GM18499 (cell line): ENCODE results near the gene CCDC158.

Experiments used
- ATAC-seq: cut with Tn5 transposase; IDR thresholded peaks from one replicate; pipeline ENCODE4 v1.9.1; 2021; ENCODE audit warnings: moderate number of reproducible peaks; ENCODE audit not compliant: insufficient read depth, unreplicated experiment

Gene CCDC158

DNA sequence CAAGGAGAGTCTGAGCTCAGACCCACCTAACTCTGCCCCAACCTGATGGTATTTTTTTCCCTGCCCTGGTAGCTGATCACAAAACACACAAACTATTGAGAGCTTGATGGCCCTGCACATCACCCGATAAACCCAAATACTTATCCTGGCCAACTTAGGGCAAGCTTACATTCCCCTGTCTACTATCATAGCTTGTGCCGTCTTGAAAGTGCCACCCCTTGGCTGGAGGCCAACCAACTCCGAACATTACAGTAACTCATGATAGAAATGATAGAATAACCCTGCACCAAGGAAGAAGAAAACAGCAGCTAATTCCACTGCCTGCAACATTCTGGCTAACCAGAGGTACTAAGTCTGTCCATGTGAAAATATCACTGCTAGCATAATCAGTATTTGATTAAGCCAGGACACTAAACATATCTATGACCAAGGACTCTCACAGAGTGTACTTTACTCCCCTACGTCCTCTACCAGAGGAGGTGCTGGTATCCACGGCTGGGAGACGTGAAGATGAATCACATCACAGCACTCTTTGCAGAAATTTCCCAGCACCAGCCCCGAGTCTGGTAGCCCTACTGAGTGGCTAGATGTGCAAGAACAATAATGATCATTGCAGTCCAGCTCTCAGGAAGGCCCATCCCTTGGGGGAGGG, 105.5 kb downstream of the CCDC158 start:
- ATAC-seq = no peak

- no peak for ATAC-seq
Measured at GRCh38 chr4:76313547-76313946, 107.4 kb downstream of the CCDC158 start.

- ATAC-seq = no peak
Measured at GRCh38 chr4:76312457-76312856, 108.5 kb downstream of the CCDC158 start.

- no peak for ATAC-seq
Measured at GRCh38 chr4:76311896-76312331, 109.0 kb downstream of the CCDC158 start.

GRCh38 chr4:76310683-76311082, 110.3 kb downstream of the CCDC158 start:
- ATAC-seq = no peak

DNA sequence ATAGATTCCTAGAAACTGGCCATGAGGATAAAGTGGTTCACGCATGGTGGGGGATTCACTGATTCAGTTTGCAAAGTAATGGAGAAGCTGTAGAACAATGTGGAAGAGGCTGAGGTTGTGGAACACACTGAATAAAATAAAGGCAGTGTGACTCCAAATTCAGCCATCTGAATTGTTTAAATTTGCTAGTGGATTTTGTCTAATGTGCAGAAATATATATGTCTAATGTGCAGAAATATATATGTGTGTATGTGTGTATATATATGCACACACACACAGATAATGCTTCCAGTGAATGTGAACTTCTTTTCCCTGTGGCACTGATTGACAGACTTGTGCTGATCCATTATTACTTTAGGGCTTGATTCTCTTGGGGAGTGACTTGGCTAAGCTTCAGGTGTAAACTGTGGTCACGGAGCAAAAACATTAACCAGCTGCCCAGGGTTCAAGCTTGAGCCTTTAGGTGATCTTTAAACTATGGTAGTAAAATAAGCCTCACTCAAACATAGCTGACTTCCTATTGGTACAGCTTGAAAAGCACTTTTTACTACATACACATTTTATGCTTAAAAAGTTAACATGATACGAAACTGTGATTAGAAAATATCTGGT, 110.9 kb downstream of the CCDC158 start:
- no peak for ATAC-seq

GRCh38 chr4:76308548-76308947, 112.4 kb downstream of the CCDC158 start:
- ATAC-seq = no peak

DNA sequence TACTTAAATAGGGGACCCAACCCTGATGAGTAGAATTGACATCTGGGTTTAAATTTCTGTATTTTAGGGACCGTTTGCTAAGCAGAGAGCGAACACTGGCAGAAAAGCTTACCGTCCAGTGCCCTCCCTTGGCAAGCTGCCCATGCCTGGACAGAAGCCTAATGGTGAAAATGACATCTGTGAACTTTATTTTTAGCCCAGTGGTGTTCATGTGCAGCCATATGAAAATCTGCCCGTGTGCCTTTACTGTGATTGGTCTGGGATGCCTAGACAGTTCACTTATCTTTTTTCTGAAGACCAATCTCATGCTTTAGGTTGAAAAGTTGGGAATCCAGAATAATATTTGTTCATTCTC, 113.3 kb downstream of the CCDC158 start:
- no peak for ATAC-seq

GRCh38 chr4:76306882-76307659, 113.9 kb downstream of the CCDC158 start:
- no peak for ATAC-seq

DNA sequence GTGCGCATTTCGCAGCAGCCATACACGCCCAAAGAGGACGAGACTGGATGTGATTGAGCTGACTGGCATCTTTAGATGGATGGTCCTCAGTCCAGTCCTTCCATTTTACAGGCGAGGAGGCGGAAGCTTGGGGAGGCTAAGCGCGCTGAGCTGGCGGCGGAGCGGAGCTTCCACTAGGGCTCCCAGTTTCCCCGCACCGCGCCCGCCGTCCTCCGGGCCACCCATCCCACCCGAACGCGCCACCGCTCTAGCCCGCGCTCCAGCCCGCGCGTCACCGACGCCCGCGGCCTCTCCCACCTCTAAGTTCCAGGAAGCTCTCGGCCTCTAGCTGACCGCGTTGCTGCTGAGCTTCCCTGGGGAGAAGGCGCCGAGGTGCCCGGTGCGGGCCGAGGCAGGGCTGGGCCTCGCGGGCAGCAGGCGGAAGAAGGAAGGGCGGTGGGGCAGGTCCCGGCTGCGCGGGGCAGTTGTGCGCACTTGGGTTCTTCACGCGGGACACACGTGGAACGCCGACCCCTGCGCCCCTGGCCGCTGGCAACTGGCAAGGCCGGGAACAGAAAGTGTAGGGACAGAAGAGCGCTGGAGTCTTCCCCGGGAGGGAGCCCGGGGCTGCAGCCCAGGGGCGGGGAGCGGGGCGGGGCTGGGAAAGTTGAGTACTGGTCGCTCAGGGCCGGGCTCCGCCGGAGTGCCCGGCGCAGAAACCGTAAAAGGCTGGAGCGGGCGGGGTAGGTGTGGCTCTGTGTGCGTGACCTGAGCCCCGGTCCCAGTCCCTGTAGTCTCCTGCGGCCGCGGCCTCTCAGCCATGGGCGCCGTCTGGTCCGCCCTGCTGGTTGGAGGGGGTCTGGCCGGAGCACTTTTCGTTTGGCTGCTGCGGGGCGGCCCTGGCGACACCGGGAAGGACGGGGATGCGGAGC, 114.7 kb downstream of the CCDC158 start, which contains the start of gene STBD1:
STBD1 (plus strand) TSS at position 763 of the 911 bp plus-strand sequence; CDS start at position 800, 37 bp downstream.
- no peak for ATAC-seq

GRCh38 chr4:76305033-76305687, 115.8 kb downstream of the CCDC158 start:
- ATAC-seq = no peak

GRCh38 chr4:76302826-76303438, 118.0 kb downstream of the CCDC158 start:
- ATAC-seq = no peak

GRCh38 chr4:76301775-76302162, 119.2 kb downstream of the CCDC158 start:
- ATAC-seq = no peak

- ATAC-seq = peak; percentile 99
Measured at GRCh38 chr4:76301068-76301774, 119.7 kb downstream of the CCDC158 start.

- ATAC-seq = no peak
Measured at GRCh38 chr4:76300012-76300411, 120.9 kb downstream of the CCDC158 start.

- no peak for ATAC-seq
Measured at GRCh38 chr4:76298227-76298626, 122.7 kb downstream of the CCDC158 start.

GRCh38 chr4:76296286-76296820, 124.6 kb downstream of the CCDC158 start:
- ATAC-seq = no peak

DNA sequence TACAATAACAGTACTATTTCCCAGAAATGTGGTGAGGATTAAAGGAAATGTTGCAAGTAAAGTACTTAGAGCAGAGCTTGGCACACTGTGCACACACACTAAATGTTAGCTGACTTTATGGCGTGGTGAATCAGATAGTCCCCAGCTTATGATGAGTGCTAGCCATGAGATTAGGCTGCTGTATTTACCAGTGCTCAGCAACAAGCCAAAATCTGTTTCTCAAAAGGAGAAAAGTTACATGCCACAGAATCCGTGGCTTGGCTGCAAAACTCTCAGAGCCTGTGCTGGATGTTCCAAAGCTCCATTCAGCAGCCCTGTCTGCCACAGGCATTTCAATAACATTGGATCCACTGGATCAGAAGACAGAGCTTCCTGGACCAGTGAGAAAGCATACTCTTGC, 127.2 kb downstream of the CCDC158 start:
- ATAC-seq = no peak

DNA sequence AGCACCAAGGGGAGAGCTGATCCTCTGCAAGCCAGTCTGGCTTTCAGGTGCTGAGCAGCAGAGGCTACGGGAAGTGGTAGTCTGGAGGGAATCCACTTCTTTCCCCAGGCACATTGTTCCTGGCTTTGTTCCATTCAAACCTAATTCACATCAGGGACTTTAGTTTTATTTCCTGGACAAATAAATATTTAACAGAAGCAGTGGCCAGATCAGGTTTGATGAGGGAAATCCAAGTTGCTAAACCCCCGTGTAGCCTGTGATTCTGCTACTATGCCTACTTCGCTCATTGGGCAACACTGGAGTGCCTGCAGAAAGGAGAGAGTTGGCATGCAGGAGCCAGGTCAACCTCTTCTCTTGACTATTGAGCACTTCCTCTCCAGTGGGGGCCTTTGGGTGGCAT, 128.2 kb downstream of the CCDC158 start:
- ATAC-seq = no peak
